ENCODE measurements around the gene SPOCD1. TPM values are rescaled to one million over a fixed set of nuclear protein-coding genes. Genes with fewer than 3 reads are reported as not detected.
A peak's percentile ranks its signal among the peaks of the same experiment; 100 is the strongest.

Gene SPOCD1
- total RNA-seq, 4 donors from 2014 or later, result 0.63 to 23.9 (median 23.2) TPM; not detected in 1

GRCh38 chr1:31762726-31763670 is 52.8 kb downstream of the SPOCD1 start:
- peak; percentile 56 for ATAC-seq (ENCODE audit: low FRiP score)
- TF ChIP-seq, protein P1, sequence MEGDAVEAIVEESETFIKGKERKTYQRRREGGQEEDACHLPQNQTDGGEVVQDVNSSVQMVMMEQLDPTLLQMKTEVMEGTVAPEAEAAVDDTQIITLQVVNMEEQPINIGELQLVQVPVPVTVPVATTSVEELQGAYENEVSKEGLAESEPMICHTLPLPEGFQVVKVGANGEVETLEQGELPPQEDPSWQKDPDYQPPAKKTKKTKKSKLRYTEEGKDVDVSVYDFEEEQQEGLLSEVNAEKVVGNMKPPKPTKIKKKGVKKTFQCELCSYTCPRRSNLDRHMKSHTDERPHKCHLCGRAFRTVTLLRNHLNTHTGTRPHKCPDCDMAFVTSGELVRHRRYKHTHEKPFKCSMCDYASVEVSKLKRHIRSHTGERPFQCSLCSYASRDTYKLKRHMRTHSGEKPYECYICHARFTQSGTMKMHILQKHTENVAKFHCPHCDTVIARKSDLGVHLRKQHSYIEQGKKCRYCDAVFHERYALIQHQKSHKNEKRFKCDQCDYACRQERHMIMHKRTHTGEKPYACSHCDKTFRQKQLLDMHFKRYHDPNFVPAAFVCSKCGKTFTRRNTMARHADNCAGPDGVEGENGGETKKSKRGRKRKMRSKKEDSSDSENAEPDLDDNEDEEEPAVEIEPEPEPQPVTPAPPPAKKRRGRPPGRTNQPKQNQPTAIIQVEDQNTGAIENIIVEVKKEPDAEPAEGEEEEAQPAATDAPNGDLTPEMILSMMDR (IDR thresholded peaks at IDR 0.05), result peak in 1 of 3 donors; percentile 40
- DNase-seq (ENCODE audit: low spot score), result no peak

DNA sequence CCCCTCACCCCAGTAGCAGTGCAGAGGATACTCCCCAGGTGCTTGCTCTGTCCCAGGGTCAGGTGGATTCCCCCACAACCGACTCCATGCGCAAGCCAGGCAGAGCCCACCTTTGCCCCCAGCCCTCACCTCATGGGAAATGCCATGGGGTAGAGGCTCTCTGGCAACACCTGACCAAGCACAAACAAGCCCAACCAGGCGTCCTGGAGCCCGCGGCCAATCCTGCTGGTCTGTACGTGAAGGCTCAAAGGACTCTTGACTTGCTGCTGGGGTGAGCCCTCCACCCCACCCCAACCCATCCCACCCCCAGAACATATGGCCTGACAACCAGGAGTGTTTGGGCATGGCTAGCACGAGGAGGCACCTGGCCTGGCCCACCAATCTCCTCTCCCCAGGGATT is 53.5 kb downstream of the SPOCD1 start:
- TF ChIP-seq, protein P1 (IDR thresholded peaks at IDR 0.05), result no peak
- no peak for DNase-seq (ENCODE audit: low spot score)

GRCh38 chr1:31761883-31762282 is 53.9 kb downstream of the SPOCD1 start:
- ATAC-seq (ENCODE audit: low FRiP score) (no peak), DNase-seq (ENCODE audit: low spot score) (no peak)
- TF ChIP-seq, protein P1 (IDR thresholded peaks at IDR 0.05), result no peak

More for the DNA sequence above, 53.5 kb downstream of the SPOCD1 start:
- ATAC-seq (ENCODE audit: low FRiP score), result no peak

DNA sequence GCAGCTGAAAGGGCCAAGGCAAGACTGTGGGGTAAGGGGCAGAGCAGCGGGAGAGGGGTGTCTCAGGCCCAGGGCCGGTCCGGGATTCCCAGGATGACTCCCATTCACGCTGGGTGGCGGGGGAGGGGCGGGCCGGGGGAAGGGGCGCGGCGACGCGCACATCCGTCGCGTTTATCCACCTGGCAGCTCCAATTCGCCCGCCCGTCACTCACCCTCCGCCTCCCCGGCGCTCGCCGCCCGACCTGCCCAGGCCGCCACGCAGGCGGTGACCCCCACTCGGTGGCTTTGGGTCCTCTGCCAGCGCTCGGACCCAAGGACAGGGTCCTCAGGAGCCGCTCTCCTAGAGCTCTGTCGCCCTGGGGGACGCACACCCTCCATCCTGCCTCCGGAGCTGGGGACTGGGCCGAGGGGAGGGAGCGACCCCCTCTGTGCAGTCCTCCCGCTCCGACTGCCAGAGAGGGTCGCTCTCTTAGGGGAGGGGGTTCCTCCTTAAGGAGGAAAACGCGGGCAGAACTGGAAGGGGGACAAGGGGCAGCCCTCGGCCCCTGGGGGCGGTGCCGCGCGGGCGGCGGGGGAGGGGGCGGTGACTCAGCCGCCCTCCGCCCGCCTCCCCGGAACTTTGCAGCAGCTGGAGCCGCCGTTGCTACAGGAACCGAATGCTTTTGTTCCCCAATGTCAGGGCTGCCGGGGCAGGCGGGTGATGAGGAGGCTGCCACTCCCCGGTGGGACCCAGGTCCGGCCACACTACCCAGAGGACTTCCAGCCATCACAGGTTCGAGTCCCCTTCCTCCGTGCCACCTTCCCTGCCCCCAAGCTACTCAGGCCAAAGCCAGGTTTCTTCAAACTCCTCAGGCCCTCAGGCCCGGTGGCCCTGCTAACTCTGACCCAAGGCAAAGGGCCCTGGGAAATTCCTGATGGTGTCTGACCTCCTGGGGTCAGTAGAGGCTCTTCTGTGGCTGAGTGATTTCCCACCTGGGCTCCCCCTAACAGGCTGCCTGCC is 55.1 kb downstream of the SPOCD1 start:
- no peak for DNase-seq (ENCODE audit: low spot score)
- TF ChIP-seq, protein P1 (IDR thresholded peaks at IDR 0.05), result no peak
- ATAC-seq (ENCODE audit: low FRiP score), result peak; percentile 44

- ATAC-seq (ENCODE audit: low FRiP score) (no peak), DNase-seq (ENCODE audit: low spot score) (no peak)
- TF ChIP-seq, protein P1 (IDR thresholded peaks at IDR 0.05), result no peak
Measured at GRCh38 chr1:31759298-31760023, 56.4 kb downstream of the SPOCD1 start.

DNA sequence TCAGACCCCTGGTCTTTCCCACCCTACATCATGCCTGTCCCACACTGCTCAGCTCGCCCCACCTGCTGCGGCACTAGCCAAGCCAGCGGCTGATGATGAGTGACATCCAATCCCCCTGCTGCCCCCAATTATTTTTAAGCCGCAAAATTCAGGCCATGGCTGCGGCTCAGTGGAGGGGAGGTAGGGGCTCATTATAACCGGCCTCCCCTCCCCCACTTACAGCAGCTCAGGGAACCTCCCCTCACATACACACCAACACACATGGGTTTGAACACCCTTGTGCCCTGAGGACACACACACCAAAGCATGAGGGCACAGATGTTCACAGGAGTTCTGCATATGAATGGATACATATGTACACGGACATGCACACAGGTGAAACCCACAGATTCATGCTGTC is 57.0 kb downstream of the SPOCD1 start:
- DNase-seq (ENCODE audit: low spot score) (no peak), ATAC-seq (ENCODE audit: low FRiP score) (no peak)
- TF ChIP-seq, protein P1 (IDR thresholded peaks at IDR 0.05), result no peak

All from omental fat pad (tissue), 4 donors.